Putamen (tissue), 1 donor: Measurements from ENCODE around the gene OR10A7.
"Not testable (repeated sequence)": the region's sequence is repeated elsewhere in the genome, so short reads cannot be mapped to it uniquely, and the experiment has no call there.

Source experiments
- DNase-seq: peaks from one replicate; pipeline ENCODE4 v3.0.0-alpha.2; 2016; ENCODE audit warnings: low spot score

Gene OR10A7

GRCh38 chr12:55220725-55221124, at the start of gene OR10A7:
Gene OR10A7 (plus strand): TSS chr12:55221025. CDS start chr12:55221025, 0 bp downstream.
- DNase-seq = no peak

GRCh38 chr12:55171445-55171844, 49.4 kb upstream of the OR10A7 start:
- DNase-seq = no peak

- DNase-seq = not testable (repeated sequence)
Observed at GRCh38 chr12:55171846-55172245, 49.0 kb upstream of the OR10A7 start.

GRCh38 chr12:55172686-55173085, 48.1 kb upstream of the OR10A7 start:
- no peak for DNase-seq

GRCh38 chr12:55173456-55173855, 47.4 kb upstream of the OR10A7 start:
- no peak for DNase-seq

GRCh38 chr12:55188573-55188972, 32.3 kb upstream of the OR10A7 start:
- no peak for DNase-seq

- peak; percentile 65 for DNase-seq
Observed at GRCh38 chr12:55188974-55189556, 31.8 kb upstream of the OR10A7 start.

GRCh38 chr12:55194382-55194781, 26.4 kb upstream of the OR10A7 start:
- DNase-seq = no peak

GRCh38 chr12:55226523-55226922, 5.7 kb downstream of the OR10A7 start:
- no peak for DNase-seq

GRCh38 chr12:55227643-55228042, 6.8 kb downstream of the OR10A7 start:
- no peak for DNase-seq

GRCh38 chr12:55244309-55244708, 23.5 kb downstream of the OR10A7 start, which contains the start of gene OR6C74:
Gene OR6C74 (plus strand): TSS chr12:55244609. CDS start chr12:55247288, 2,679 bp downstream.
- no peak for DNase-seq

- no peak for DNase-seq
Observed at GRCh38 chr12:55246159-55246558, 25.3 kb downstream of the OR10A7 start.

GRCh38 chr12:55250944-55251343, 30.1 kb downstream of the OR10A7 start:
- DNase-seq = no peak

GRCh38 chr12:55253281-55253680, 32.5 kb downstream of the OR10A7 start:
- no peak for DNase-seq

- DNase-seq = no peak
Observed at GRCh38 chr12:55256831-55257230, 36.0 kb downstream of the OR10A7 start.

GRCh38 chr12:55258303-55258702, 37.5 kb downstream of the OR10A7 start:
- DNase-seq = no peak
